HS-27A (cell line): ENCODE results near the gene GPD1.

ENCODE experiments used
- DNase-seq: peaks from one replicate; pipeline ENCODE4 v3.0.0-alpha.2; 2012; ENCODE audit warnings: low read depth, missing footprints

Gene GPD1

GRCh38 chr12:50103767-50104321, at the start of gene GPD1:
TSS of gene GPD1 (plus strand) at chr12:50104008. CDS start at chr12:50104051, 43 bp downstream.
- DNase-seq: no peak

DNA sequence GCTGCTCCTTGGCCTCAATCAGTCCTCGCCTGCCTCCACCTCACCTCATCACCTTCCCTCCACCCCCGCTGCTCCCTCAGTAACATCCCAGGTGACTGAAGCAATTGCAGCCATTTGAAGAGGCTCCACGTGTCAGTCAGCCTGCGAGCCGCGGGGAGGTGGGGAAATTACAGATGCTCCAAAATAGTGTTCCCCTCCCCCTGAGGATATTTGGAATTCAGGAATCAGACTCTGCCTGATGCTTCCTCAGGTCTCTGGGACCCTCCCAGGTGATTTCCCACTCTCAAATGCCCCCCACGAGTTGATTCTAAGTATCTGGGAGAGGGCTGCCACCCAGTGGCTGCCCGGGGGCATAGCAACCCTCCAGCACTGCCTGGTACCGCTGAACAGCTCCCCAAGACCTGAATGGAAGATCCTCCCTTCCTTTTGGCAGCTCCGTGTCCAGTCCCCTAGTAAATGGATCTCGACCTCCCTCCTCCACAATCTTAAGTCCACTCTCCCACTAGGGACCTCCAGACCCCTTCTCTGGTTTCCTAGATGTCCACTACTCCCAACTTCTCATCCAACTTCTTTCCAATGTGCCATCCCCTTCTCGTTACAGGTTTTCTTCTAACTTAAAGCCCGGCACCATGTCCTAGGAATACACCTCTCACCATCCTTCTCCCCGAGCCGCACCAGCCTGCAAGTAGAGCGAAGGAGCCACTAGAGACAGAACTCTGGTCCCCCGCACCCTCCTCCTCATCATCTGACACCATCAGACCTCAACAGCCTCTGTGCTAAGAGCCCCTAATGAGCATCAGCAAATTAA, 47.8 kb upstream of the GPD1 start:
- DNase-seq: no peak

- no peak for DNase-seq
Measured at GRCh38 chr12:50056639-50056976, 47.2 kb upstream of the GPD1 start.

- no peak for DNase-seq
Measured at GRCh38 chr12:50057000-50057841, 46.6 kb upstream of the GPD1 start, which contains the start of gene ASIC1. TSS of gene ASIC1 (plus strand) at chr12:50057596. CDS start at chr12:50058767, 1,171 bp downstream.

- no peak for DNase-seq
Measured at GRCh38 chr12:50057896-50058670, 45.7 kb upstream of the GPD1 start.

DNA sequence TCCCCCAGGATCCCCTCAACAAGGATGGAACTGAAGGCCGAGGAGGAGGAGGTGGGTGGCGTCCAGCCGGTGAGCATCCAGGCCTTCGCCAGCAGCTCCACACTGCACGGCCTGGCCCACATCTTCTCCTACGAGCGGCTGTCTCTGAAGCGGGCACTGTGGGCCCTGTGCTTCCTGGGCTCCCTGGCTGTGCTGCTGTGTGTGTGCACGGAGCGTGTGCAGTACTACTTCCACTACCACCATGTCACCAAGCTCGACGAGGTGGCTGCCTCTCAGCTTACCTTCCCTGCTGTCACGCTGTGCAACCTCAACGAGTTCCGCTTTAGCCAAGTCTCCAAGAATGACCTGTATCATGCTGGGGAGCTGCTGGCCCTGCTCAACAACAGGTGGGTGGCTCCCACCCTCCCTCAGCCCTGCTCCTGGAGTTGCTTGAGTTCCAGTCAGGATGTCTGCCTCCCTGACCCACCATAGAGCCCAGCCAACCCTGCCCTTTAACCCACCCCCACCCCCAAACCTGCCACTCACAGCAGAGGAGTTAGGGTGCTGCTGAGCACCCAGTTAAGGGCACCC, 45.0 kb upstream of the GPD1 start:
- DNase-seq: no peak

DNA sequence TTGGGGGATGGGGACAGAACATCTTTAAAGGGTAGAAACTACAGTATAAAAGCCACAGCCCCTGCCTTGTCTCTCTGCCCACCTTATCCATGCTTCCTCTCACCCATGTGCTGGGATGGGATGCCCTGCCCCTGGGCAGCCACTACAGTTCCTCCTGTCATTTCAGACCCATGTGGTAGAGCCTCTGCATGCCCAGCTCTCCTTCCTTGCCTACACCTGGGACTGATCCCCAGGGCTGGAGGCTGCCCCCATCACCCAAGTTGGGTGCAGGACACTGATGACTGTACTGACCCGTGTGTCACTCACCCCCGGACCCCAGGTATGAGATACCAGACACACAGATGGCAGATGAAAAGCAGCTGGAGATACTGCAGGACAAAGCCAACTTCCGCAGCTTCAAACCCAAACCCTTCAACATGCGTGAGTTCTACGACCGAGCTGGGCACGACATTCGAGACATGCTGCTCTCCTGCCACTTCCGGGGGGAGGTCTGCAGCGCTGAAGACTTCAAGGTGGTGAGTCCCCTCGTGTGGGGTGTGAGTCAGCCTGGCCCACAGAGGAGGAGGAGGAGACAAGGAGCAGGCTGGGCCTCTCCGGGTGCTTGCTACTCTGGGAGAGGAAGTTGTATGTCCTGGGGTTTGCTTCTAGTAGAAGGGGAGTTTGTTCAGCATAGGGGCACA, 44.2 kb upstream of the GPD1 start:
- no peak for DNase-seq

- DNase-seq: no peak
Measured at GRCh38 chr12:50060120-50060468, 43.7 kb upstream of the GPD1 start.

- no peak for DNase-seq
Measured at GRCh38 chr12:50061171-50061570, 42.6 kb upstream of the GPD1 start.

DNA sequence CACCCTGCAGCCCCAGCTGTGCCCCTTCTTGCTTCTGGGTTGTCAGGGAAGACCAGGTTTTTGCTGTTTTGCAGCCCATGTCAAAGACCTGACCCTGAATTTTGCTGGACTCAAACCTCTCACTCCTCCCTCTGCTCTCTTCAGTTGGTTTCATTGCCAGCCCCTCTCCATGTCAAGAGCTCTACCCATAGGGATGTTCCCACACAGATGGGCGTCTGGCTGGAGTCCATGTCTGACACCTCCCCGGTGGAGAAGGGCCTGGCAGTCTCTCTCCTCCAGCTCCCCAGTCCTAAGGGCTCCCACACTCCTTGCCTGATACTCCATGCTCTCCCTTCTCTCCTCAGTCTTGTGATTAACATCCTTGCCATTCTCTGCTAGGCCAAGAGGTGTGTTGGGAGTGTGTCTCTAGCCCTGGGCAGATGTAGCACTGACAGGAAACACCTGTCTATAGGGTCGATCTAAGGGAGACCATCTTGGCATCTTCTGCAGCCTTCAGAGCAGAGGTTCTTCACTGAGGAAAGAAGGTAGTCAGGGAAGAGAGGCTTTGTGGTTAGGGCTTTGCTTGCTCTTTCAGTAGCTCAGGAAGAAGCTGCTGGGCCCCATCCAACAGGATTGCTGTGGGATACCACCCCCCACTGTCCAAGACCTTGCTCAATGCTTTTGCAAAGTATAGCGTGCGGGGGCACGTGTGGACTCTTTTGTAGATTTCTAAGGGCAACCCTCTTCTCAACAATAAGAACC, 41.7 kb upstream of the GPD1 start:
- DNase-seq: no peak

DNA sequence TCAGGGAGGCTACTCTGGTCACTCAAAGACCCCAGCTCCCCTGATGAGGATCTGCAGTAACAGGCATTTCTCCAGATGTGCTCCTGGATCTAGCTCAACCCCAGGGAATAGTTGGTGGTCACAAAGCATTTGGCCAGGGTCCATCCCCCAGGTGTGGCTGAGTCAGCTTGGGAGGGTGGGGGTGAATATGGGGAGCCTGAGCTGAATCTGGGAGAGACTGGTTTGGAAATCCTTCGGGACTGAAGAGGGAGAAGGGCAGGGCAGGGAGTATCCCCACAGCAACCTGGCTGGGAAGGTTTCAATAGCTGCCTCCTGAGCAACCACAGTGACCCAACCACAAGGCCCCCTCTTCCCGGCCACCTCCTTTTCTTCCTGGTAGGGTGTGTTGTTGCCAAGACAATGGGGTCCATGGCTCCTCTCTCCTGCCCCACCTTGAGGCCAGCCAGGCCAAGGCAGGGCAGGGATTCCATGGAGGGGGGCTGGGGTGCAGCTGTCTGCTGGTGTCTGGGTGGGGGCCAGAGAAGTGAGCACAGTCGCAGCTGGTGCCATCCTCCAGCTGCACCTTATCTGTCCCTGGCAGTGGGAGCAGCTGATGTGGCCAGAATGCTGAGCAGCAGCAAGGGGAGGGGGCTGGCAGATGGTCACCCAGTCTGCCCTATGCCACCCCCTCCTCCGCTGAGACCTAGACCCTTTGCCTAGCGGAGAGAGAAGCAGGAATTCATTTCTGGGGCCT, 40.9 kb upstream of the GPD1 start:
- DNase-seq: no peak

DNA sequence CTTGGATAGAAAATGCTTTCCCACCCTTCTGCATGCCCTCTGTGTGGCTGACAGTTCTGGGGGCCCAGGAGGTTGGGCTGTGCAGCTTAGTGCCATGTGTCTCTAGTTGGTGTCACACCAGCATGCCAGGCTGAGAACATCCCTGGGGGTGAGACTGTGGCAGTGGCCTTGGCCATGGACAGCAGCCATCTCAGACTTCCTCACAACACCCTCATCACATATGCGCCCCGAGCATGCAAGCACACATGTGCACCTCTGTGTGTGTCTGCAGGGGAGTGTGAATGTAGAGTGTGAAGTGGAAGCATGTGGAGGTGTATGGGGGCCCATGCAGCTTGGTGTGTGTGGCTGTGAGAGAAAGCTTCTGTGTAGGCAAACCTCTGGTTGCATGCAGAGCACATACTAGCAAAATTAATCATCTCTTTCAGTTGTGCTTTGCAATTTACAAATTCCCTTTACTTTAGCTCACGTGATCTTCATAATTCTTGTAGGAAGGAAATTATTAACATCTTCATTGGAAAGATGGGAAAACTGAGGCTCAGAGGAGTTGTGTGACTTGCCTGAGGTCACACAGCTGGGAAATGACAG, 38.0 kb upstream of the GPD1 start:
- no peak for DNase-seq

- no peak for DNase-seq
Measured at GRCh38 chr12:50066402-50066801, 37.4 kb upstream of the GPD1 start.

DNA sequence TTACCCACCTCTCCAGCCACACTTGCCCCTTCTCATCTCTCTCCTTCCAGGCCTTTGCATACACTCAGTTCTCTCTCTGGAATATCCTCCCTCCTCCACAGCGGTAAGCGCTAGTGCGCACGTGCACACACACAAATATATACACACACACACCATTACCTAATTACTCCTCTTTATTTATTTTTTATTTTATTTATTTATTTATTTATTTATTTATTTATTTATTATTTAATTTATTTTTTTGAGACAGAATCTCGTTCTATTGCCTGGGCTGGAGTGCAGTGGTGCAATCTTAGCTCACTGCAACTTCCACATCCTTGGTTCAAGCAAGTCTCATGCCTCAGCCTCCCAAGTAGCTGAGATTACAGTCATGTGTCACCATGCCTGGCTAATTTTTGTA, 34.7 kb upstream of the GPD1 start:
- no peak for DNase-seq

DNA sequence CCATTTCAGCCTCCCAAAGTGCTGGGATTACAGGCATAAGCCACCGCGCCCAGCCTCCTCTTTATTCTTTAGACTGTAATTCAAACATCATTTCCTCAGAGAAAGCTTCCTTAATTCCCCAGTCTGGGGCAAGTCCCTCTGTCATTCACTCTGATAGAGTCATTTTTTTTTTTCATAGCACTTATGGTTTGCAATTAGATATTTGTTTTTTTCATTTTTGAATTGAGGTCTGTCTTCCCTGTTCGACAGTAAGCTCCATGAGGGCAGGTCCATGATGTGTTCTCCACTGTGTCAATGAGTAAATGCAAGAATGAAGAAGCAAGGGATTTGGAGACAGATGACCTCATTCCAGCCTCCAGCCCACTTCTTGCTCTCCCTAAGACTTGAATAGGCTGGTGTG, 34.3 kb upstream of the GPD1 start:
- DNase-seq: no peak

DNA sequence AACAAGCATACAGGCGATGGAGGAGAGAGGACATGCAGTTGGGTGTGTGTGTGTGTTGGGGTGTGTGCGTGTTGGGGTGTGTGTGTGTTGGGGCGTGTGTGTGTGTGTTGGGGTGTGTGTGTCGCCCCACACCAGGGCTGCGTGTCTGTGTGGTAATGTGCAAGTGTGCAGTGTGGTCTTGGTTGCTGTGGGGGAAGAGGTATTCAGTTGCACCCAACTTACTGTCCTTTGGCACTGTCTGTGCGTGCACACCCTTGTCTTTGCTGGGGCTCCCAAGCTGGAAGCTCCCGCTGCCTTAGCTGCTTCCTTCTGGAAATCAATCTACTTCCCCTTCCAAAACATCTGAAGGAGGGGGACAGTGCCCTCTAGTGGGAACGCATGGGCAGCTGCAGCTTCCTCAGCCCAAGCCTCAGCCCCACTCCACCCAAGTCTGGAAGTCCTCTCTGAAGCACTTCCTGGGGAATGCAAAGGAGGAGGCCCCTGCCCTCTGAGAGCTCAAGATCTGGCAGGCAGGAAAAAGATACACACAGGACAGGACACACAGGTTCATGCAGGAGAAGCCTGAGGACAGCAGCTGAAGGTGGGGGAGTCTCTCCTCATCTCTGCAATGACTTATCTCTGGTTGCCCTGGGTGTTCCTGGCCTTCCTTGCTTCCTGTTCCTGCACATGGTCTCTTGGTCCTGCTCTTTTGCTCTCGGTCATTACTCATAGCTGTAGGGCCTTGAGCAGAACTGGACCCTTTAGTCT, 33.3 kb upstream of the GPD1 start:
- peak; percentile 61 for DNase-seq

GRCh38 chr12:50072198-50072907, 31.5 kb upstream of the GPD1 start:
- DNase-seq: no peak

DNA sequence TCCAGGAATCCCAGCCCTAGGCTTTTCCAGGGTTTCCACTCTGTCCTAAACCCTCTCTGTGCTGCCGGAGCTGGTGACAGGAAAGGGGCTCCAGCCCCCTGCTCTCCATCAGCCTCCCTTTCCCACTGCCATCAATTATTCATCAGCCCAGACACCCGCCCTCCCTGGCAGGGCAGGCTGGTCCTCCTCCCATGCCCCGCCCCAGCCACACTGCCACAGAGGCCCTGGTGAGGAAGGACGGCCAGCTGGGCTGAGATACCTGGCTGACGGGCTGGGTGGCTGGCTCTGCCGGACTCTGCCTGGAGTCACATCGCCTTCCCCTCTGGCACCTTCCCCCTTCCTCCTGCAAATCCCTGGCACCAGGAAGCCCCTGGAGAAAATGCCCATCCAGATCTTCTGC, 30.6 kb upstream of the GPD1 start:
- no peak for DNase-seq
